MG63 (cell line): ENCODE data around the gene TTC34. TPM values are rescaled to one million over a fixed set of nuclear protein-coding genes. Genes with fewer than 3 reads are reported as not detected.
"Not testable (repeated sequence)": the region's sequence is repeated elsewhere in the genome, so short reads cannot be mapped to it uniquely, and the experiment has no call there.

ENCODE experiments used
- DNase-seq: peaks from one replicate; pipeline ENCODE4 v3.0.0-alpha.2; 2020
- H3K27me3 ChIP-seq: fragments of 250-450 bp; sonication (Bioruptor Pico); 2 replicates; pipeline ENCODE4 v1.5.1; 2020; ENCODE audit warnings: mild to moderate bottlenecking, moderate library complexity
- H3K36me3 ChIP-seq: fragments of 250-450 bp; sonication (Bioruptor Pico); 2 replicates; pipeline ENCODE4 v1.5.1; 2020; ENCODE audit warnings: mild to moderate bottlenecking, moderate library complexity
- H3K4me3 ChIP-seq: fragments of 250-450 bp; sonication (Bioruptor Pico); 2 replicates; pipeline ENCODE4 v1.5.1; 2020; ENCODE audit warnings: mild to moderate bottlenecking, moderate library complexity
- H3K9me3 ChIP-seq: fragments of 250-450 bp; sonication (Bioruptor Pico); 2 replicates; pipeline ENCODE4 v1.5.1; 2020; ENCODE audit warnings: mild to moderate bottlenecking, moderate library complexity
- total RNA-seq: library from RNA; depleted of rRNA; stranded (reverse); fragments of >200 nt; shearing (Covaris generic); gene quantifications from 2 replicates; pipeline ENCODE4 v1.2.3, GENCODE V29; 2014; ENCODE audit warnings: low replicate concordance

The TTC34 gene
- total RNA-seq, 1 experiment from 2014 or later, result not detected

- H3K4me3 ChIP-seq, H3K9me3 ChIP-seq, H3K36me3 ChIP-seq, H3K27me3 ChIP-seq, DNase-seq: not testable (repeated sequence)
Measured at GRCh38 chr1:2687638-2688335, 113.7 kb downstream of the TTC34 start.

GRCh38 chr1:2687174-2687591, 114.3 kb downstream of the TTC34 start:
- not testable (repeated sequence) for DNase-seq, H3K27me3 ChIP-seq, H3K36me3 ChIP-seq, H3K4me3 ChIP-seq, H3K9me3 ChIP-seq

DNA sequence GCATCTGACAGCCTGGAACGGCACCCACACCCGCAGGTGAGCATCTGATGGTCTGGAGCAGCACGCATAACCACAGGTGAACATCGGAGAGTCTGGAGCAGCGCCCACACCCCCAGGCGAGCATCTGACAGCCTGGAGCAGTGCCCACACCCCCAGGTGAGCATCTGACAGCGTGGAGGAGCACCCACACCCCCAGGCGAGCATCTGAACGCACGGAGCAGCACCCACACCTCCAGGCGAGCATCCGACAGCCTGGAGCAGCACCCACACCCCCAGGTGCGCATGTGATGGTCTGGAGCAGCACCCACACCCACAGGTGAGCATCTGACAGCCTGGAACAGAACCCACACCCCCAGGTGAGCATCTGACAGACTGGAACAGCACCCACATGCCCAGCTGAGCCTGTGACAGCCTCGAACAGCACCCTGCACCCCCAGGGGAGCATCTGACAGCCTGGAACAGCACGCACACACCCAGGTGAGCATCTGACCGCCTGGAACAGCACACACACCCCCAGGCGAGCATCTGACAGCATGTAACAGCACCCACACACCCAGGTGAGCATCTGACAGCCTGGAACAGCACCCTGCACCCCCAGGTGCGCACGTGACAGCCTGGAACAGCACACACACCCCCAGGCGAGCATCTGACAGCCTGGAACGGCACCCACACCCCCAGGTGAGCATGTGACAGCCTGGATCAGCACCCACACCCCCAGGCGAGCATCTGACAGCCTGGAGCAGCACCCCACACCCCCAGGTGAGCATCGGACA, 115.2 kb downstream of the TTC34 start:
- not testable (repeated sequence) for DNase-seq, H3K9me3 ChIP-seq, H3K36me3 ChIP-seq, H3K4me3 ChIP-seq, H3K27me3 ChIP-seq

- not testable (repeated sequence) for DNase-seq, H3K36me3 ChIP-seq, H3K9me3 ChIP-seq, H3K27me3 ChIP-seq, H3K4me3 ChIP-seq
Measured at GRCh38 chr1:2685671-2686070, 115.8 kb downstream of the TTC34 start.

DNA sequence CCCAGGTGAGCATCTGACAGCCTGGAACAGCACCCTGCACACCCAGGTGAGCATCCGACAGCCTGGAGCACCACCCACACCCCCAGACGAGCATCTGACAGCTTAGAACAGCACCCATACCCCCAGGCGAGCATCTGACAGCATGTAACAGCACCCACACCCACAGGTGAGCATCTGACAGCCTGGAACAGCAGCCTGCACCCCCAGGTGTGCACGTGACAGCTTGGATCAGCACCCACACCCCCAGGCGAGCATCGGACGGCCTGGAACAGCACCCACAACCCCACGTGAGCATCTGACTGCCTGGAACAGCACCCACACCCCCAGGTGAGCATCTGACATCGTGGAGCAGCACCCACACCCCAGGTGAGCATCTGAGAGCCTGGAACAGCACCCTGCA, 116.6 kb downstream of the TTC34 start:
- H3K36me3 ChIP-seq, DNase-seq, H3K9me3 ChIP-seq, H3K27me3 ChIP-seq, H3K4me3 ChIP-seq: not testable (repeated sequence)

GRCh38 chr1:2684000-2684399, 117.5 kb downstream of the TTC34 start:
- peak; percentile 32 for DNase-seq
- H3K4me3 ChIP-seq, H3K36me3 ChIP-seq, H3K27me3 ChIP-seq, H3K9me3 ChIP-seq: not testable (repeated sequence)

DNA sequence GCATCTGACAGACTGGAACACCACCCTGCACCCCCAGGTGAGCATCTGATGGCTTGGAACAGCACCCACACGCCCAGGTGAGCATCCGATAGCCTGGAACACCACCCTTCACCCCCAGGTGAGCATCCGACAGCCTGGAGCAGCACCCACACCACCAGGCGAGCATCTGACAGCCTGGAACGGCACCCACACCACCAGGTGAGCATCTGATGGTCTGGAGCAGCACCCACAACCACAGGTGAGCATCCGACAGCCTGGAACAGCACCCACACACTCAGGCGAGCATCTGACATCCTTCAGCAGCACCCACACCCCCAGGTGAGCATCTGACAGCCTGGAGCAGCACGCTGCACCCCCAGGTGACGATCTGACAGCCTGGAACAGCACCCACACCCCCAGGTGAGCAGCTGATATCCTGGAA, 118.2 kb downstream of the TTC34 start:
- not testable (repeated sequence) for DNase-seq, H3K9me3 ChIP-seq, H3K36me3 ChIP-seq, H3K27me3 ChIP-seq, H3K4me3 ChIP-seq

GRCh38 chr1:2682879-2683278, 118.6 kb downstream of the TTC34 start:
- not testable (repeated sequence) for H3K27me3 ChIP-seq, H3K4me3 ChIP-seq, H3K36me3 ChIP-seq, DNase-seq, H3K9me3 ChIP-seq

DNA sequence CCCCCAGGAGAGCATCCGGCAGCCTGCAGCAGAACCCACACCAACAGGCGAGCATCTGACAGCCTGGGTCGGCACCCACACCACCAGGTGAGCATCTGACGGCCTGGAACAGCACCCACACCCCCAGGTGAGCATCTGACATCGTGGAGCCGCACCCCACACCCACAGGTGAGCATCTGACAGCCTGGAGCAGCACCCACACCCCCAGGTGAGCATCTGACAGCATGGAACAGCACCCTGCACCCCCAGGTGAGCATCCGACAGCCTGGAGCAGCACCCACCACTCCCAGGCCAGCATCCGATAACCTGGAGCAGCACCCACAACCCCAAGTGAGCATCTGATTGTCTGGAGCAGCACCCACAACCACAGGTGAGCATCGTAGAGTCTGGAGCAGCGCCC, 124.8 kb downstream of the TTC34 start:
- H3K4me3 ChIP-seq, H3K36me3 ChIP-seq, H3K27me3 ChIP-seq, H3K9me3 ChIP-seq, DNase-seq: not testable (repeated sequence)

DNA sequence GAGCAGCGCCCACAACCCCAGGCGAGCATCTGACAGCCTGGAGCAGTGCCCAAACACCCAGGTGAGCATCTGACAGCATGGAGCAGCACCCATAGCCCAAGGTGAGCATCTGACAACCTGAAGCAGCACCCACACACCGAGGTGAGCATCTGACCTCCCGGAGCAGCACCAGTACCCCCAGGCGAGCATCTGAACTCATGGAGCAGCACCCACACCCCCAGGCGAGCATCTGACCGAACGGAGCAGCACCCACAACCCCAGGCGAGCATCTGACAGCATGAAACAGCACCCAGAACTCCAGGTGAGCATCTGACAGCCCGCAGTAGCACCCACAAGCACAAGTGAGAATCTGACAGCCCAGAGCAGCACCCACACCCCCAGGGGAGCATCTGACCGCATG, 129.8 kb downstream of the TTC34 start:
- H3K36me3 ChIP-seq, H3K27me3 ChIP-seq, H3K9me3 ChIP-seq, DNase-seq, H3K4me3 ChIP-seq: not testable (repeated sequence)

- H3K9me3 ChIP-seq, H3K4me3 ChIP-seq, H3K36me3 ChIP-seq, DNase-seq, H3K27me3 ChIP-seq: not testable (repeated sequence)
Measured at GRCh38 chr1:2659806-2660205, 141.7 kb downstream of the TTC34 start.

DNA sequence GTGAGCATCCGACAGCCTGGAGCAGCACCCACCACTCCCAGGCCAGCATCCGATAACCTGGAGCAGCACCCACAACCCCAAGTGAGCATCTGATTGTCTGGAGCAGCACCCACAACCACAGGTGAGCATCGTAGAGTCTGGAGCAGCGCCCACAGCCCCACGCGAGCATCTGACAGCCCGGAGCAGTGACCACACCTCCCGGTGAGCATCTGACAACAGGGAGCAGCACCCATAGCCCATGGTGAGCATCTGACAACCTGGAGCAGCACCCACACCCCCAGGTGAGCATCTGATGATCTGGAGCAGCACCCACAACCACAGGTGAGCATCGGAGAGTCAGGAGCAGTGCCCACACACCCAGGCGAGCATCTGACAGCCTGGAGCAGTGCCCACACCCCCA, 143.6 kb downstream of the TTC34 start:
- DNase-seq, H3K4me3 ChIP-seq, H3K27me3 ChIP-seq, H3K9me3 ChIP-seq, H3K36me3 ChIP-seq: not testable (repeated sequence)

DNA sequence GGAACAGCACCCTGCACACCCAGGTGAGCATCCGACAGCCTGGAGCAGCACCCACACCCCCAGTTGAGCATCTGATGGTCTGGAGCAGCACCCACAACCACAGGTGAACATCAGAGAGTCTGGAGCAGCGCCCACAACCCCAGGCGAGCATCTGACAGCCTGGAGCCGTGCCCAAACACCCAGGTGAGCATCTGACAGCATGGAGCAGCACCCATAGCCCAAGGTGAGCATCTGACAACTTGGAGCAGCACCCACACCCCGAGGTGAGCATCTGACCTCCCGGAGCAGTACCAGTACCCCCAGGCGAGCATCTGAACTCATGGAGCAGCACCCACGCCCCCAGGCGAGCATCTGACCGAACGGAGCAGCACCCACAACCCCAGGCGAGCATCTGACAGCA, 144.4 kb downstream of the TTC34 start:
- not testable (repeated sequence) for H3K27me3 ChIP-seq, DNase-seq, H3K36me3 ChIP-seq, H3K4me3 ChIP-seq, H3K9me3 ChIP-seq

DNA sequence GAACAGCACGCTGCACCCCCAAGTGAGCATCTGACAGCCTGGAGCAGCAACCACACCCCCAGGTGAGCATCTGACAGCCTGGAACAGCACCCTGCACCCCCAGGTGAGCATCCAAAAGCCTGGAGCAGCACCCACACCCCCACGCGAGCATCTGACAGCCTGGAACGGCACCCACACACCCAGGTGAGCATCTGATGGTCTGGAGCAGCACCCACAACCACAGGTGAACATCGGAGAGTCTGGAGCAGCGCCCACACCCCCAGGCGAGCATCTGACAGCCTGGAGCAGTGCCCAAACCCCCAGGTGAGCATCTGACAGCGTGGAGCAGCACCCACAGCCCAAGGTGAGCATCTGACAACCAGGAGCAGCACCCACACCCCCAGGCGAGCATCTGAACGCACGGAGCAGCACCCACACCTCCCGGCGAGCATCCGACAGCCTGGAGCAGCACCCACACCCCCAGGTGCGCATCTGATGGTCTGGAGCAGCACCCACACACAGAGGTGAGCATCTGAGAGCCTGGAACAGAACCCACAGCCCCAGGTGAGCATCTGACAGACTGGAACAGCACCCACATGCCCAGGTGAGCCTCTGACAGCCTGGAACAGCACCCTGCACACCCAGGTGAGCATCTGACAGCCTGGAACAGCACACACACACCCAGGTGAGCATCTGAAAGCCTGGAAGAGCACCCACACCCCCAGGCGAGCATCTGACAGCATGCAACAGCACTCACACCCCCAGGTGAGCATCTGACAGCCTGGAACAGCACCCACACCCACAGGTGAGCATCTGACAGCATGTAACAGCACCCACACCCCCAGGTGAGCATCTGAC, 145.7 kb downstream of the TTC34 start:
- H3K9me3 ChIP-seq, H3K4me3 ChIP-seq, H3K36me3 ChIP-seq, H3K27me3 ChIP-seq: not testable (repeated sequence)
- peak; percentile 24 for DNase-seq

DNA sequence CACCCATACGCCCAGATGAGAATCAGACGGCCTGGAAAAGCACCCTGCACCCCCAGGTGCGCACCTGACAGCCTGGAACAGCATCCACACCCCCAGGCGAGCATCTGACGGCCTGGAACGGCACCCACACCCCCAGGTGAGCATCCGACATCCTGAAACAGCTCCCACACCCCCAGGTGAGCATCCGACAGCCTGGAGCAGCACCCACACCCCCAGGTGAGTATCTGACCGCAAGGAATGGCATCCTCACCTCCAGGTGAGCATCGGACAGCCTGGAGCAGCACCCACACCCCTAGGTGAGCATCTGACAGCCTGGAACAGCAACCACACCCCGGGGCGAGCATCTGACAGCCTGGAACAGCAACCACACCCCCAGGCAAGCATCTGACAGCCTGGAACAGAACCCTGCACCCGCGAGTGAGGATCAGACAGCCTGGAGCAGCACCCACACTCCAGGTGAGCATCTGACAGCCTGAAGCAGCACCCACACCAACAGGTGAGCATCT, 147.0 kb downstream of the TTC34 start:
- not testable (repeated sequence) for H3K27me3 ChIP-seq, H3K4me3 ChIP-seq, DNase-seq, H3K9me3 ChIP-seq, H3K36me3 ChIP-seq

DNA sequence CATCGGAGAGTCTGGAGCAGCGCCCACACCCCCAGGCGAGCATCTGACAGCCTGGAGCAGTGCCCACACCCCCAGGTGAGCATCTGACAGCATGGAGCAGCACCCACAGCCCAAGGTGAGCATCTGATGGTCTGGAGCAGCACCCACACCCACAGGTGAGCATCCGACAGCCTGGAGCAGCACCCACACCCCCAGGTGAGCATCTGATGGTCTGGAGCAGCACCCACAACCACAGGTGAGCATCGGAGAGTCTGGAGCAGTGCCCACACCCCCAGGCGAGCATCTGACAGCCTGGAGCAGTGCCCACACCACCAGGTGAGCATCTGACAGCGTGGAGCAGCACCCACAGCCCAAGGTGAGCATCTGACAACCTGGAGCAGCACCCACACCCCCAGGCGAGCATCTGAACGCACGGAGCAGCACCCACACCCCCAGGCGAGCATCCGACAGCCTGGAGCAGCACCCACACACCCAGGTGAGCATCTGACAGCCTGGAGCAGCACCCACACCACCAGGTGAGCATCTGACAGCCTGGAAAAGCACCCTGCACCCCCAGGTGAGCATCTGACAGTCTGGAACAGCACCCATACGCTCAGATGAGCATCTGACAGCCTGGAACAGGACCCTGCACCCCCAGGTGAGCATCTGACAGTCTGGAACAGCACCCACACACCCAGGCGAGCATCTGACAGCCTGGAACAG, 147.6 kb downstream of the TTC34 start:
- not testable (repeated sequence) for H3K4me3 ChIP-seq, H3K27me3 ChIP-seq, H3K36me3 ChIP-seq, H3K9me3 ChIP-seq
- peak; percentile 43 for DNase-seq
